Tibial nerve (tissue), 4 donors: Measurements from ENCODE around the gene FER1L5.

Source experiments
- EP300 ChIP-seq, 2 donors: sonication (generic); formaldehyde crosslinking; IDR thresholded peaks; one replicate each; pipeline ENCODE4 v1.6.1; 2017; ENCODE audit warnings: antibody characterized with exemption in 2 of 2, mild to moderate bottlenecking in 1 of 2
- POLR2A ChIP-seq, 2 donors: fragments of 450-650 bp; IDR thresholded peaks; one replicate each; pipeline ENCODE4 v1.6.1; 2017; ENCODE audit warnings: antibody characterized with exemption in 2 of 2, mild to moderate bottlenecking in 2 of 2, moderate library complexity in 2 of 2
- TF ChIP-seq, protein P1 (sequence below), 5 experiments: fragments of 200-600 bp in 3 of 5; fragments of 450-650 bp in 2 of 5; sonication (generic) in 3 of 5; IDR thresholded peaks; one replicate each; pipeline ENCODE4 v1.5.1; 2016 to 2019; ENCODE audit warnings: antibody characterized with exemption in 5 of 5, mild to moderate bottlenecking in 3 of 5, moderate library complexity in 2 of 5

DNA sequence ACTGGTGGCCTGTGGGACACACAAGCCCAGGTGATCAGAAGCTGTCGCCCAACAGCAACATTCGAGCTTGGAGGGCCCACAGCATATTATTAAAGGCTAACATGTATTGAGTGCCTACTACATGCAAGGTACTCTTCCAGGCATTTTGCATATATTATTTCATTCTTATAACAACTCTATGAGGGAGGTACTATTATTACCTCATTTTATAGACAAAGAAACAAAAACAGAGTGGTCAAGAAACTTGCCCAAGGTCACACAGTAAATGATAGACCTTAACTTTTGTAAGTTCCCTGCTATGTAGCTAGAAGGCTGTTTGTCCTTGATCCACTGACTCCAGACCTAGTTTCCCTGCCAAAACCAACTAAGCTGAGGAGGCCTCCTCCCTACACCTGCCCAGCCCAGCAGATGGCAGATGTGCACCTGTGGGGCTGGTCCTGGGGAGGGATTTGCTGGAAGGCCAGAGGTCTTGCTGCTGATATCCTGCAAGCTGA, 40.2 kb upstream of the FER1L5 start:
- TF ChIP-seq, protein P1, sequence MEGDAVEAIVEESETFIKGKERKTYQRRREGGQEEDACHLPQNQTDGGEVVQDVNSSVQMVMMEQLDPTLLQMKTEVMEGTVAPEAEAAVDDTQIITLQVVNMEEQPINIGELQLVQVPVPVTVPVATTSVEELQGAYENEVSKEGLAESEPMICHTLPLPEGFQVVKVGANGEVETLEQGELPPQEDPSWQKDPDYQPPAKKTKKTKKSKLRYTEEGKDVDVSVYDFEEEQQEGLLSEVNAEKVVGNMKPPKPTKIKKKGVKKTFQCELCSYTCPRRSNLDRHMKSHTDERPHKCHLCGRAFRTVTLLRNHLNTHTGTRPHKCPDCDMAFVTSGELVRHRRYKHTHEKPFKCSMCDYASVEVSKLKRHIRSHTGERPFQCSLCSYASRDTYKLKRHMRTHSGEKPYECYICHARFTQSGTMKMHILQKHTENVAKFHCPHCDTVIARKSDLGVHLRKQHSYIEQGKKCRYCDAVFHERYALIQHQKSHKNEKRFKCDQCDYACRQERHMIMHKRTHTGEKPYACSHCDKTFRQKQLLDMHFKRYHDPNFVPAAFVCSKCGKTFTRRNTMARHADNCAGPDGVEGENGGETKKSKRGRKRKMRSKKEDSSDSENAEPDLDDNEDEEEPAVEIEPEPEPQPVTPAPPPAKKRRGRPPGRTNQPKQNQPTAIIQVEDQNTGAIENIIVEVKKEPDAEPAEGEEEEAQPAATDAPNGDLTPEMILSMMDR (IDR thresholded peaks at IDR 0.05), result no peak
- TF ChIP-seq POLR2A (IDR thresholded peaks at IDR 0.05), result no peak
- no peak for TF ChIP-seq EP300 (IDR thresholded peaks at IDR 0.05)
